HEK293T (cell line): Measurements from ENCODE around the gene CTF1.

Experiments
- ARNT ChIP-seq: fragments of 450-650 bp; IDR thresholded peaks from 2 replicates; pipeline ENCODE4 v1.6.1; 2017; ENCODE audit warnings: mild to moderate bottlenecking
- BHLHE40 ChIP-seq: fragments of 450-650 bp; IDR thresholded peaks from 2 replicates; pipeline ENCODE4 v1.6.1; 2016; ENCODE audit warnings: mild to moderate bottlenecking, moderate library complexity, borderline replicate concordance
- CTBP1 ChIP-seq: fragments of 450-650 bp; IDR thresholded peaks from 2 replicates; pipeline ENCODE4 v1.6.1; 2016; ENCODE audit warnings: borderline replicate concordance
- ELF4 ChIP-seq: fragments of 450-650 bp; IDR thresholded peaks from 2 replicates; pipeline ENCODE4 v1.6.1; 2017; ENCODE audit warnings: antibody characterized with exemption
- FOXK2 ChIP-seq: fragments of 450-650 bp; IDR thresholded peaks from 2 replicates; pipeline ENCODE4 v1.6.1; 2016; ENCODE audit warnings: mild to moderate bottlenecking
- FOXM1 ChIP-seq: fragments of 450-650 bp; IDR thresholded peaks from 2 replicates; pipeline ENCODE4 v1.6.1; 2017; ENCODE audit warnings: mild to moderate bottlenecking, borderline replicate concordance
- HDGF ChIP-seq: fragments of 450-650 bp; IDR thresholded peaks from 2 replicates; pipeline ENCODE4 v1.6.1; 2017; ENCODE audit warnings: antibody characterized with exemption, borderline replicate concordance
- SUZ12 ChIP-seq: fragments of 450-650 bp; IDR thresholded peaks from 2 replicates; pipeline ENCODE4 v1.6.1; 2016; ENCODE audit warnings: mild to moderate bottlenecking
- TARDBP ChIP-seq: fragments of 450-650 bp; IDR thresholded peaks from 2 replicates; pipeline ENCODE4 v1.6.1; 2016
- ZNF384 ChIP-seq: fragments of 450-650 bp; IDR thresholded peaks from 2 replicates; pipeline ENCODE4 v1.6.1; 2016

- no peak for TF ChIP-seq FOXK2
- TF ChIP-seq HDGF = no peak
- TF ChIP-seq FOXM1 = no peak
- no peak for TF ChIP-seq BHLHE40
- no peak for TF ChIP-seq ELF4
- TF ChIP-seq ARNT = no peak
- no peak for TF ChIP-seq TARDBP
- no peak for TF ChIP-seq CTBP1
- TF ChIP-seq SUZ12 = no peak
- no peak for TF ChIP-seq ZNF384
Observed at GRCh38 chr16:30918614-30919013, 22.2 kb downstream of the CTF1 start.
